Gastrocnemius medialis (tissue), 4 donors: ENCODE measurements around the gene CCDC180. TPM values are rescaled to one million over a fixed set of nuclear protein-coding genes. Genes with fewer than 3 reads are reported as not detected.

Experiments
- ATAC-seq, 2 donors: fragments of 150-250 bp; one replicate each; pipeline ENCODE4 v1.9.1; 2016
- DNase-seq, 2 donors: peaks; one replicate each; pipeline ENCODE4 v3.0.0-alpha.2; 2019
- H3K27ac ChIP-seq, 4 donors: fragments of 200-600 bp; sonication (generic); 1 replicate in 1 of 4; 2 replicates in 3 of 4; pipeline ENCODE4 v1.5.1; 2016 to 2018; ENCODE audit warnings: mild to moderate bottlenecking in 2 of 4, moderate library complexity in 1 of 4
- H3K27me3 ChIP-seq, 3 donors: fragments of 200-600 bp; sonication (generic) in 2 of 3; 1 replicate in 1 of 3; 2 replicates in 2 of 3; pipeline versions ENCODE4 v1.5.1 to v1.6.0; 2016 to 2019; ENCODE audit warnings: mild to moderate bottlenecking in 1 of 3, moderate library complexity in 1 of 3
- H3K36me3 ChIP-seq, 2 donors: fragments of 200-600 bp; sonication (generic) in 1 of 2; one replicate each; pipeline ENCODE4 v1.5.1; 2017 to 2018
- H3K4me1 ChIP-seq, 2 donors: fragments of 200-600 bp; sonication (generic) in 1 of 2; one replicate each; pipeline ENCODE4 v1.5.1; 2016 to 2017; ENCODE audit warnings: mild to moderate bottlenecking in 2 of 2
- H3K4me3 ChIP-seq, 4 donors: fragments of 200-600 bp; sonication (generic) in 3 of 4; 1 replicate in 1 of 4; 2 replicates in 3 of 4; pipeline ENCODE4 v1.5.1; 2016 to 2019; ENCODE audit warnings: mild to moderate bottlenecking in 2 of 4
- H3K9me3 ChIP-seq, 3 donors: fragments of 200-600 bp; sonication (generic) in 2 of 3; 1 replicate in 1 of 3; 2 replicates in 2 of 3; pipeline ENCODE4 v1.5.1; 2016 to 2019
- CTCF ChIP-seq, 5 experiments: fragments of 450-650 bp in 3 of 5; fragments of 200-600 bp in 2 of 5; sonication (generic) in 2 of 5; IDR thresholded peaks in 4 of 5; conservative IDR thresholded peaks in 1 of 5; 1 replicate in 4 of 5; 2 replicates in 1 of 5; pipeline ENCODE4 v1.5.1; 2016 to 2019; ENCODE audit warnings: antibody characterized with exemption in 5 of 5, mild to moderate bottlenecking in 3 of 5, moderate library complexity in 3 of 5
- POLR2A ChIP-seq, 2 donors: fragments of 450-650 bp; IDR thresholded peaks; one replicate each; pipeline ENCODE4 v1.6.1; 2017; ENCODE audit warnings: antibody characterized with exemption in 2 of 2, mild to moderate bottlenecking in 2 of 2, moderate library complexity in 2 of 2
- in situ Hi-C, 4 donors: fragments of 200-750 bp; cut with MboI; loops; one replicate each; pipeline versions ENCODE4 v1.15.0 to v1.8.0; 2017; ENCODE audit warnings: low sequenced_read_pairs in 4 of 4
- intact Hi-C: fragments of 100-400 bp; cut with DNase I; formaldehyde crosslinking; loops from one replicate; pipeline ENCODE4 v1.15.1; 2023; ENCODE audit warnings: low total_unique reads
- total RNA-seq, 4 donors: library from RNA; depleted of rRNA; stranded (reverse); fragments of >200 nt; gene quantifications; one replicate each; pipeline versions ENCODE4 v1.1.0 to v1.2.3, GENCODE V29; 2016

The CCDC180 gene
- total RNA-seq, 4 donors from 2014 or later = 0.24 to 2.7 (median 1.9) TPM

- no peaks in the 10 kb centered on the region for H3K27me3 ChIP-seq
- no peaks in the 10 kb centered on the region for H3K9me3 ChIP-seq
- H3K4me3 ChIP-seq = no peak overlapping the region
- TF ChIP-seq POLR2A (IDR thresholded peaks at IDR 0.05) (no peak), CTCF (IDR thresholded peaks at IDR 0.05 in 4 of 5, conservative IDR thresholded peaks at IDR 0.05 in 1 of 5) (no peak)
- no peak overlapping the region for H3K27ac ChIP-seq
- in situ Hi-C loops (no loop called here), intact Hi-C loops (no loop called here)
- no peak for ATAC-seq
- H3K4me1 ChIP-seq = no peaks in the 10 kb centered on the region
- H3K36me3 ChIP-seq = peaks cover 0 to 11% of the 10 kb centered on the region in 2 donors
- DNase-seq = no peak
Measured at GRCh38 chr9:97315550-97315949, 8.1 kb downstream of the CCDC180 start.

DNA sequence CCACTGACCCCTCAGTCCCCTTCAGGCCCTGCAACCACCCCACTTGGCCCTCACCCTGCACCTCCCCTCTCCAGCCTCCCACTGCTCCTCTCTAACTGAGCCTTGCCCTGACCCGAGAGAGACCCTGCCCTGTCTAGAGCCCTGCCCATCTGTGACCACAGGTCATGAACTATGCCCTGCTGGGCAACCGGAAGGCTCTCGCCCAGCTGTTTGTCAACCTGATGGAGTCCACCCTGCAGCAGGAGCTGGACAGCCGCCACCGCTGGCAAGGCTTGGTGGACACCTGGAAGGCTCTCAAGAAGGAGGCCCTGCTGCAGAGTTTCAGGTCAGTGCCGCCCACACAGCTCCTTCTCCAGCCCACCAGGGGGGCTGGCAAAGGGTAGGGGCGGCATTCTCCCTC, 9.4 kb downstream of the CCDC180 start:
- peaks cover 0 to 13% of the 10 kb centered on the region in 2 donors for H3K36me3 ChIP-seq
- no peaks in the 10 kb centered on the region for H3K9me3 ChIP-seq
- no peak overlapping the region for H3K27ac ChIP-seq
- H3K27me3 ChIP-seq = no peaks in the 10 kb centered on the region
- no peaks in the 10 kb centered on the region for H3K4me1 ChIP-seq
- DNase-seq (no peak), ATAC-seq (no peak)
- TF ChIP-seq POLR2A (IDR thresholded peaks at IDR 0.05) (no peak), CTCF (IDR thresholded peaks at IDR 0.05 in 4 of 5, conservative IDR thresholded peaks at IDR 0.05 in 1 of 5) (no peak)
- intact Hi-C loops (no loop called here), in situ Hi-C loops (no loop called here)
- no peak overlapping the region for H3K4me3 ChIP-seq

DNA sequence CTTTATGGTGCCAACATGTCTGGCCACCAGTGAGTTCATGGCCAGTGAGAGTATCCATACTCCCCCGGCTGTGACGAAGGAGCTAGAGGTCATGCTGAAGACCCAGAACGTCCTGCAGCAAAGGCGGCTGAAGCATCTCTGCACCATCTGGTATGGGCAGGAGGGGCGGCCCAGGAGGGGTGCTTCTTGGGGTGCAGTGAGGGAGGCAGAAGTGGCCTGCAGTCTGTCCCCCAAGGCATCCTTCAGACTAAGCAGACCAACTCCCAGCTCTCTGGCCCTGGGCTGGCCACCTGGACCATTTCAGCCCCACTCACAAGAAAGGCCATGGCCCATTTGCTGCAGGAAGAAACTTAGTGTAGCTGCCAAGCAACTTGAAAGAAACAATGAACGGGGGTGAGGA, 11.0 kb downstream of the CCDC180 start:
- intact Hi-C loops = no loop called here
- in situ Hi-C loops = no loop called here

DNA sequence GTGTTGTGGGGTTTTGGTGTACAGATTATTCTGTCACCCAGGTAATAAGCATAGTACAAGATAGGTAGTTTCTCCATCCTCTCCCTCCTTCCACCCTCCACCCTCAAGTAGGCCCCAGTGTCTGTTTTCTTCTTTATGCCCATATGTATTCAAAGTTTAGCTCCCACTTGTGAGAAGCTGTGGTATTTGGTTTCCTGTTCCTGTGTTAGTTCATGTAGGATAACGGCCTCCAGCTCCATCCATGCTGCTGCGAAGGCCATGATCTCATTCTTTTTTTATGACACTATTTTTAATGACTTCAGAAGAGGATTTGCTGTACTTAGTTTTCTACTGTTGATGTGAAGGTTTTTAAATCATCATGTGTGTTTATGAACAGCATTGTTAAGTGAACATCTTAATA, 11.9 kb downstream of the CCDC180 start:
- Histone ChIP-seq H3K4me3 (no peak overlapping the region), H3K4me1 (no peaks in the 10 kb centered on the region), H3K36me3 (peaks cover 0 to 13% of the 10 kb centered on the region in 2 donors), H3K9me3 (no peaks in the 10 kb centered on the region), H3K27me3 (no peaks in the 10 kb centered on the region), H3K27ac (no peak overlapping the region)
- DNase-seq (no peak), ATAC-seq (no peak)
- TF ChIP-seq CTCF (IDR thresholded peaks at IDR 0.05 in 4 of 5, conservative IDR thresholded peaks at IDR 0.05 in 1 of 5) (no peak), POLR2A (IDR thresholded peaks at IDR 0.05) (no peak)
- intact Hi-C loops (no loop called here), in situ Hi-C loops (no loop called here)

More for the DNA sequence above, 11.0 kb downstream of the CCDC180 start:
- Histone ChIP-seq H3K36me3 (peaks cover 0 to 13% of the 10 kb centered on the region in 2 donors), H3K27me3 (no peaks in the 10 kb centered on the region), H3K27ac (no peak overlapping the region), H3K4me3 (no peak overlapping the region), H3K4me1 (no peaks in the 10 kb centered on the region), H3K9me3 (no peaks in the 10 kb centered on the region)
- ATAC-seq = no peak
- no peak for TF ChIP-seq CTCF (IDR thresholded peaks at IDR 0.05 in 4 of 5, conservative IDR thresholded peaks at IDR 0.05 in 1 of 5)
- no peak for TF ChIP-seq POLR2A (IDR thresholded peaks at IDR 0.05)
- no peak for DNase-seq

- H3K27me3 ChIP-seq = no peaks in the 10 kb centered on the region
- in situ Hi-C loops = no loop called here
- H3K36me3 ChIP-seq = peaks cover 0 to 13% of the 10 kb centered on the region in 2 donors
- H3K27ac ChIP-seq = no peak overlapping the region
- no peaks in the 10 kb centered on the region for H3K9me3 ChIP-seq
- no peak for TF ChIP-seq CTCF (IDR thresholded peaks at IDR 0.05 in 4 of 5, conservative IDR thresholded peaks at IDR 0.05 in 1 of 5)
- TF ChIP-seq POLR2A (IDR thresholded peaks at IDR 0.05) = no peak
- DNase-seq = no peak
- intact Hi-C loops = no loop called here
- H3K4me1 ChIP-seq = no peaks in the 10 kb centered on the region
- H3K4me3 ChIP-seq = no peak overlapping the region
- no peak for ATAC-seq
Measured at GRCh38 chr9:97320080-97320642, 12.7 kb downstream of the CCDC180 start.
